ENCODE results near the gene TALDO1.

Gene TALDO1

GRCh38 chr11:699753-700152 is 47.5 kb upstream of the TALDO1 start:
- TF ChIP-seq EP300 (IDR thresholded peaks at IDR 0.05; ENCODE audit: borderline replicate concordance), result no peak
- TF ChIP-seq TCF12 (IDR thresholded peaks at IDR 0.05; ENCODE audit: low read depth), result no peak
- no peak for TF ChIP-seq NFIC (IDR thresholded peaks at IDR 0.05)
- TF ChIP-seq CEBPB (IDR thresholded peaks at IDR 0.05), result no peak
- no peak for TF ChIP-seq CREB1 (IDR thresholded peaks at IDR 0.05; ENCODE audit: low read depth)
- no peak for TF ChIP-seq USF1 (IDR thresholded peaks at IDR 0.05)
- TF ChIP-seq FOXM1 (IDR thresholded peaks at IDR 0.05; ENCODE audit: borderline replicate concordance, low read depth), result no peak
- no peak for TF ChIP-seq RAD21 (IDR thresholded peaks at IDR 0.05; ENCODE audit: low read depth)
- no peak for TF ChIP-seq MAX (IDR thresholded peaks at IDR 0.05)
- TF ChIP-seq EGR1 (IDR thresholded peaks at IDR 0.05), result no peak
- TF ChIP-seq TEAD4 (IDR thresholded peaks at IDR 0.05), result no peak
- no peak for TF ChIP-seq ZBTB7A (IDR thresholded peaks at IDR 0.05; ENCODE audit: low read depth)
- no peak for TF ChIP-seq REST (IDR thresholded peaks at IDR 0.05; ENCODE audit: low read depth)

- TF ChIP-seq RAD21 (IDR thresholded peaks at IDR 0.05; ENCODE audit: low read depth) (no peak), USF1 (IDR thresholded peaks at IDR 0.05) (no peak), YY1 (IDR thresholded peaks at IDR 0.05; ENCODE audit: low read depth) (no peak), TCF12 (IDR thresholded peaks at IDR 0.05; ENCODE audit: low read depth) (no peak), FOXM1 (IDR thresholded peaks at IDR 0.05; ENCODE audit: borderline replicate concordance, low read depth) (no peak), TAF1 (IDR thresholded peaks at IDR 0.05; ENCODE audit: low read depth) (no peak), EP300 (IDR thresholded peaks at IDR 0.05; ENCODE audit: borderline replicate concordance) (no peak), REST (IDR thresholded peaks at IDR 0.05; ENCODE audit: low read depth) (no peak), EGR1 (IDR thresholded peaks at IDR 0.05) (no peak), TEAD4 (IDR thresholded peaks at IDR 0.05) (no peak), CEBPB (IDR thresholded peaks at IDR 0.05) (no peak), NFIC (IDR thresholded peaks at IDR 0.05) (no peak), CREB1 (IDR thresholded peaks at IDR 0.05; ENCODE audit: low read depth) (no peak), MAX (IDR thresholded peaks at IDR 0.05) (no peak)
Observed at GRCh38 chr11:701741-702461, 45.4 kb upstream of the TALDO1 start.

- 0 out of 2 replicates have a peak, but pooled peaks have one; percentile 28 for TF ChIP-seq ZBTB7A (IDR thresholded peaks at IDR 0.05; ENCODE audit: low read depth)
- TF ChIP-seq TAF1 (IDR thresholded peaks at IDR 0.05; ENCODE audit: low read depth), result peak; percentile 39; the same call in 1 of the 2 replicates
- peak; percentile 51 for TF ChIP-seq NFIC (IDR thresholded peaks at IDR 0.05)
- peak; percentile 67; the same call in 1 of the 2 replicates for TF ChIP-seq MAX (IDR thresholded peaks at IDR 0.05)
- no peak for TF ChIP-seq YY1 (IDR thresholded peaks at IDR 0.05; ENCODE audit: low read depth)
- no peak for TF ChIP-seq TEAD4 (IDR thresholded peaks at IDR 0.05)
- 0 out of 2 replicates have a peak, but pooled peaks have one; percentile 20 for TF ChIP-seq EP300 (IDR thresholded peaks at IDR 0.05; ENCODE audit: borderline replicate concordance)
- TF ChIP-seq EGR1 (IDR thresholded peaks at IDR 0.05), result peak; percentile 59
Observed at GRCh38 chr11:702462-703461, 44.5 kb upstream of the TALDO1 start.

- no peak for TF ChIP-seq TCF12 (IDR thresholded peaks at IDR 0.05; ENCODE audit: low read depth)
- no peak for TF ChIP-seq ZBTB7A (IDR thresholded peaks at IDR 0.05; ENCODE audit: low read depth)
- no peak for TF ChIP-seq YY1 (IDR thresholded peaks at IDR 0.05; ENCODE audit: low read depth)
- no peak for TF ChIP-seq MAX (IDR thresholded peaks at IDR 0.05)
- no peak for TF ChIP-seq RAD21 (IDR thresholded peaks at IDR 0.05; ENCODE audit: low read depth)
- TF ChIP-seq REST (IDR thresholded peaks at IDR 0.05; ENCODE audit: low read depth), result no peak
- no peak for TF ChIP-seq EP300 (IDR thresholded peaks at IDR 0.05; ENCODE audit: borderline replicate concordance)
- TF ChIP-seq TAF1 (IDR thresholded peaks at IDR 0.05; ENCODE audit: low read depth), result no peak
Observed at GRCh38 chr11:703506-703905, 43.8 kb upstream of the TALDO1 start.

Data from Ishikawa (cell line).